ENCODE results near the gene RNF224. TPM values are rescaled to one million over a fixed set of nuclear protein-coding genes. Genes with fewer than 3 reads are reported as not detected.

Gene RNF224
- total and polyA plus RNA-seq, 2 of the 13 experiments (the other 11 are each of a cell fraction or from before 2014, with no cell fraction given): 0.09 TPM; not detected in 1

DNA sequence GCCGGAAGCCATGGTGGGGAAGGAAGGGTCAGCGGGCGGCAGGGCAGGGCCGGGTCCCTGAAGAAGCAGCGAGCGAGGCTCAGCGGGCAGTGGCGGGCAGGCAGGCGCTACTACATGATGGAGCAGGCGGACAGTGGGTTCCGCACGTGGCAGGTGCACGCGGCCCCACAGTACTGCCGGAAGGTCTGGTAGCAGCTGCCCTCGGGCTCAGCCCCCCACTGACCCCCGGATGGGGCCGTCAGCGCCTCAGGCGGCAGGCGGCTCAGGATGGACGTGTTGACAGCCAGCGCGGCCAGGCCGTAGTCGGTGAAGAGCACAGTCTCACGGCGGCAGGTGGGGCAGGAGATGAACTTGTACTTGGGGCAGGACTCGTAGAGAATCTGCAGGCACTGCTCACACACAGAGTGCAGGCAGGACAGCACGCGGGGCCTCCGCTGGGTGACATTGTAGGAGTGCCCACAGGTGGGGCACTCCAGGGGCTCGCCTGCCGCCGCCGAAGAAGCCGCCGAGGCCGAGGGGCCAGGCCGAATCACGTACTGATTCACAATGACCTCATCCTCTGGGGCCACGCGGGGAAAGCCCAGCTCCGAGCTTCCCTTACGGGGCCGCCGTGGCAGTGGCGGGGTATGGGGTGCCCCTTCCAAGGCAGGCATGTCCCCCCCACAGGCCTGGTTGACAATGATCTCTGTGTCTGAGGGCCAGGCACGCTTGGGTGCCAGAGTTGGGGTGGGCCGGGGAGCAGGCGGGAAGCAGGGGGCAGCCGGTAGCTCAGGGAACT, 6.8 kb upstream of the RNF224 start:
- WGBS (ENCODE audit: low lambda C conversion rate): 94% methylated on average over 32 of the region's 52 CpGs
- H3K79me2 ChIP-seq (ENCODE audit: insufficient read depth, low read length): peaks cover 3% of the 10 kb centered on the region
- H3K9me3 ChIP-seq (ENCODE audit: low read length): no peaks in the 10 kb centered on the region
- no peak overlapping the region for H2AFZ ChIP-seq (ENCODE audit: low read length)
- TSS peak; percentile 63 for BruUV-seq (replicated peaks)
- ATAC-seq (no peak), DNase-seq (ENCODE audit: low spot score) (no peak), FAIRE-seq (no peak)
- H3K27me3 ChIP-seq (ENCODE audit: control insufficient read depth in 1 of 2, insufficient read depth in 2 of 2, low read length in 2 of 2): no peaks in the 10 kb centered on the region; a peak in 1 of 5 replicates
- ChIA-PET CTCF (ENCODE audit: low intra/inter-chr PET ratio, low total read pairs) (no interaction called here), POLR2A (interaction anchor here (0.6 to 13.4 kb wide), 6 partner anchors 16 to 93 kb away, joined by 3 to 225 read pairs (median 14); partner anchors contain the start of genes NDOR1, TMEM203 and TPRN)
- H3K27ac ChIP-seq (ENCODE audit: extremely low read length, insufficient read depth, low read length): no peak overlapping the region
- in situ Hi-C loops (cut with HindIII; ENCODE audit: extremely low pct_ligation_motif_present, low pct_unique_long_range_greater_than_20kb) (no loop called here), intact Hi-C loops (cut with micrococcal nuclease; ENCODE audit: unreplicated experiment) (no loop called here)
- H3K9ac ChIP-seq (ENCODE audit: insufficient read depth, low read depth, low read length): no peak overlapping the region
- H3K4me3 ChIP-seq (replicated peaks in 1 of 3; ENCODE audit: insufficient read depth in 1 of 3, low read depth in 2 of 3, low read length in 3 of 3): no peak overlapping the region; a peak in 2 of 6 replicates
- no peak overlapping the region for H3K4me2 ChIP-seq (ENCODE audit: low read depth, low read length)
- H3K4me1 ChIP-seq (ENCODE audit: insufficient read depth, low read length): peaks cover 52% of the 10 kb centered on the region
- no peaks in the 10 kb centered on the region for H3K36me3 ChIP-seq (replicated peaks in 1 of 2; ENCODE audit: control insufficient read depth in 1 of 2, insufficient read depth in 2 of 2, low read length in 2 of 2)
- peaks cover 4% of the 10 kb centered on the region; the same call in 1 of the 2 replicates for H4K20me1 ChIP-seq (ENCODE audit: insufficient read depth, low read length)
- TF ChIP-seq RFX1 (IDR thresholded peaks at IDR 0.05): no peak
- peak; percentile 68 for TF ChIP-seq AGO1 (IDR thresholded peaks at IDR 0.05; ENCODE audit: low read depth, low read length, poor library complexity, severe bottlenecking)
- TF ChIP-seq RBM22 (optimal IDR thresholded peaks at IDR 0.05; ENCODE audit: low read length): no peak
- peak; percentile 54 for TF ChIP-seq AGO2 (optimal IDR thresholded peaks at IDR 0.05; ENCODE audit: low read depth, low read length)
- TF ChIP-seq ZBTB38 (CRISPR knock-in tag; IDR thresholded peaks at IDR 0.05): peak; percentile 84
- TF ChIP-seq U2AF1 (optimal IDR thresholded peaks at IDR 0.05; ENCODE audit: low read depth, low read length): no peak
- TF ChIP-seq RXRA (CRISPR knock-in tag; IDR thresholded peaks at IDR 0.05): 0 out of 2 replicates have a peak, but pooled peaks have one; percentile 23
- TF ChIP-seq EP300 (IDR thresholded peaks at IDR 0.05; ENCODE audit: low read depth in 2 of 2, low read length in 2 of 2): no peak
- TF ChIP-seq EP300 (CRISPR knock-in tag; IDR thresholded peaks at IDR 0.05; ENCODE audit: borderline replicate concordance): no peak
- TF ChIP-seq ATF7 (IDR thresholded peaks at IDR 0.05): peak; percentile 38; the same call in 1 of the 2 replicates
- TF ChIP-seq ATF7 (CRISPR knock-in tag; IDR thresholded peaks at IDR 0.05): no peak
- TF ChIP-seq ZNF703 (CRISPR knock-in tag; IDR thresholded peaks at IDR 0.05; ENCODE audit: borderline replicate concordance): 0 out of 2 replicates have a peak, but pooled peaks have one; percentile 30
- peak; percentile 25 for TF ChIP-seq PRPF4 (IDR thresholded peaks at IDR 0.05; ENCODE audit: low read depth, low read length, poor library complexity, severe bottlenecking)
- 0 out of 2 replicates have a peak, but pooled peaks have one; percentile 23 for TF ChIP-seq MTA1 (CRISPR knock-in tag; IDR thresholded peaks at IDR 0.05; ENCODE audit: borderline replicate concordance)
- TF ChIP-seq PCBP1 (IDR thresholded peaks at IDR 0.05; ENCODE audit: borderline replicate concordance, low read depth, low read length): 0 out of 2 replicates have a peak, but pooled peaks have one; percentile 24
- peak; percentile 57 for TF ChIP-seq RBFOX2 (IDR thresholded peaks at IDR 0.05; ENCODE audit: low read depth, low read length)
- no peak for TF ChIP-seq MXI1 (IDR thresholded peaks at IDR 0.05; ENCODE audit: borderline replicate concordance, low read depth, low read length)
- TF ChIP-seq, protein P1, sequence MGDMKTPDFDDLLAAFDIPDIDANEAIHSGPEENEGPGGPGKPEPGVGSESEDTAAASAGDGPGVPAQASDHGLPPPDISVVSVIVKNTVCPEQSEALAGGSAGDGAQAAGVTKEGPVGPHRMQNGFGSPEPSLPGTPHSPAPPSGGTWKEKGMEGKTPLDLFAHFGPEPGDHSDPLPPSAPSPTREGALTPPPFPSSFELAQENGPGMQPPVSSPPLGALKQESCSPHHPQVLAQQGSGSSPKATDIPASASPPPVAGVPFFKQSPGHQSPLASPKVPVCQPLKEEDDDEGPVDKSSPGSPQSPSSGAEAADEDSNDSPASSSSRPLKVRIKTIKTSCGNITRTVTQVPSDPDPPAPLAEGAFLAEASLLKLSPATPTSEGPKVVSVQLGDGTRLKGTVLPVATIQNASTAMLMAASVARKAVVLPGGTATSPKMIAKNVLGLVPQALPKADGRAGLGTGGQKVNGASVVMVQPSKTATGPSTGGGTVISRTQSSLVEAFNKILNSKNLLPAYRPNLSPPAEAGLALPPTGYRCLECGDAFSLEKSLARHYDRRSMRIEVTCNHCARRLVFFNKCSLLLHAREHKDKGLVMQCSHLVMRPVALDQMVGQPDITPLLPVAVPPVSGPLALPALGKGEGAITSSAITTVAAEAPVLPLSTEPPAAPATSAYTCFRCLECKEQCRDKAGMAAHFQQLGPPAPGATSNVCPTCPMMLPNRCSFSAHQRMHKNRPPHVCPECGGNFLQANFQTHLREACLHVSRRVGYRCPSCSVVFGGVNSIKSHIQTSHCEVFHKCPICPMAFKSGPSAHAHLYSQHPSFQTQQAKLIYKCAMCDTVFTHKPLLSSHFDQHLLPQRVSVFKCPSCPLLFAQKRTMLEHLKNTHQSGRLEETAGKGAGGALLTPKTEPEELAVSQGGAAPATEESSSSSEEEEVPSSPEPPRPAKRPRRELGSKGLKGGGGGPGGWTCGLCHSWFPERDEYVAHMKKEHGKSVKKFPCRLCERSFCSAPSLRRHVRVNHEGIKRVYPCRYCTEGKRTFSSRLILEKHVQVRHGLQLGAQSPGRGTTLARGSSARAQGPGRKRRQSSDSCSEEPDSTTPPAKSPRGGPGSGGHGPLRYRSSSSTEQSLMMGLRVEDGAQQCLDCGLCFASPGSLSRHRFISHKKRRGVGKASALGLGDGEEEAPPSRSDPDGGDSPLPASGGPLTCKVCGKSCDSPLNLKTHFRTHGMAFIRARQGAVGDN (CRISPR knock-in tag; IDR thresholded peaks at IDR 0.05): peak; percentile 33; the same call in 1 of the 2 replicates
- TF ChIP-seq HNRNPL (IDR thresholded peaks at IDR 0.05; ENCODE audit: low read depth, low read length): 0 out of 2 replicates have a peak, but pooled peaks have one; percentile 31
